ENCODE data around the gene TMEM53.

GRCh38 chr1:44642925-44643324 is 31.4 kb downstream of the TMEM53 start:
- TF ChIP-seq POLR2AphosphoS5 (IDR thresholded peaks at IDR 0.05), result no peak
- TF ChIP-seq, protein P1, sequence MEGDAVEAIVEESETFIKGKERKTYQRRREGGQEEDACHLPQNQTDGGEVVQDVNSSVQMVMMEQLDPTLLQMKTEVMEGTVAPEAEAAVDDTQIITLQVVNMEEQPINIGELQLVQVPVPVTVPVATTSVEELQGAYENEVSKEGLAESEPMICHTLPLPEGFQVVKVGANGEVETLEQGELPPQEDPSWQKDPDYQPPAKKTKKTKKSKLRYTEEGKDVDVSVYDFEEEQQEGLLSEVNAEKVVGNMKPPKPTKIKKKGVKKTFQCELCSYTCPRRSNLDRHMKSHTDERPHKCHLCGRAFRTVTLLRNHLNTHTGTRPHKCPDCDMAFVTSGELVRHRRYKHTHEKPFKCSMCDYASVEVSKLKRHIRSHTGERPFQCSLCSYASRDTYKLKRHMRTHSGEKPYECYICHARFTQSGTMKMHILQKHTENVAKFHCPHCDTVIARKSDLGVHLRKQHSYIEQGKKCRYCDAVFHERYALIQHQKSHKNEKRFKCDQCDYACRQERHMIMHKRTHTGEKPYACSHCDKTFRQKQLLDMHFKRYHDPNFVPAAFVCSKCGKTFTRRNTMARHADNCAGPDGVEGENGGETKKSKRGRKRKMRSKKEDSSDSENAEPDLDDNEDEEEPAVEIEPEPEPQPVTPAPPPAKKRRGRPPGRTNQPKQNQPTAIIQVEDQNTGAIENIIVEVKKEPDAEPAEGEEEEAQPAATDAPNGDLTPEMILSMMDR (IDR thresholded peaks at IDR 0.05), result no peak

Measured in prostate gland (tissue), 2 donors.